ENCODE results near the gene FYN.

DNA sequence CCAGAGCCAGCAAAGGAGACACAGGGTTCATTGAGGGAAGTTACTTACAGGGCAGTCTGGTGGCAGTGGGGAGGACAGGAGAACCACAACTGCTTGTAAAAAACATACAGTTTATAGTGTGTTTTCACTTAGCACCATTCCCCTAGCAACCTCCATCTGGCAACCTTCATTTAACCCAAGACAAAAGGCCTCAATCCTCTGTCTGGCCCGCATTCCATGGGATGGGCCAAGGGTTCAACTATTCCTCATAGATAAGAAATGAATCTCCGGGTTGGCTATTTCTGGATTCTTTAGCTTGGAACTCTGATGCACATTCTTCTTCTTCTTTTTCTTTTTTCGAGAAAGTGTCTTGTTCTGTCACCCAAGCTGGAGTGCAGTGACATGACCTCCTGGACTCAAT, 26.3 kb upstream of the FYN start:
- TF ChIP-seq, protein P1, sequence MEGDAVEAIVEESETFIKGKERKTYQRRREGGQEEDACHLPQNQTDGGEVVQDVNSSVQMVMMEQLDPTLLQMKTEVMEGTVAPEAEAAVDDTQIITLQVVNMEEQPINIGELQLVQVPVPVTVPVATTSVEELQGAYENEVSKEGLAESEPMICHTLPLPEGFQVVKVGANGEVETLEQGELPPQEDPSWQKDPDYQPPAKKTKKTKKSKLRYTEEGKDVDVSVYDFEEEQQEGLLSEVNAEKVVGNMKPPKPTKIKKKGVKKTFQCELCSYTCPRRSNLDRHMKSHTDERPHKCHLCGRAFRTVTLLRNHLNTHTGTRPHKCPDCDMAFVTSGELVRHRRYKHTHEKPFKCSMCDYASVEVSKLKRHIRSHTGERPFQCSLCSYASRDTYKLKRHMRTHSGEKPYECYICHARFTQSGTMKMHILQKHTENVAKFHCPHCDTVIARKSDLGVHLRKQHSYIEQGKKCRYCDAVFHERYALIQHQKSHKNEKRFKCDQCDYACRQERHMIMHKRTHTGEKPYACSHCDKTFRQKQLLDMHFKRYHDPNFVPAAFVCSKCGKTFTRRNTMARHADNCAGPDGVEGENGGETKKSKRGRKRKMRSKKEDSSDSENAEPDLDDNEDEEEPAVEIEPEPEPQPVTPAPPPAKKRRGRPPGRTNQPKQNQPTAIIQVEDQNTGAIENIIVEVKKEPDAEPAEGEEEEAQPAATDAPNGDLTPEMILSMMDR (IDR thresholded peaks at IDR 0.05) = no peak
- no peak for TF ChIP-seq POLR2A (IDR thresholded peaks at IDR 0.05)
